Upper lobe of right lung (tissue), 1 donor: ENCODE results near the gene GPRC5A. TPM values are rescaled to one million over a fixed set of nuclear protein-coding genes. Genes with fewer than 3 reads are reported as not detected.
"Not testable (repeated sequence)": the region's sequence is repeated elsewhere in the genome, so short reads cannot be mapped to it uniquely, and the experiment has no call there.

Experiments used
- ATAC-seq: fragments of 200-7000 bp; cut with Tn5 transposase; one replicate; pipeline ENCODE4 v1.9.1; 2020; ENCODE audit warnings: mild to moderate bottlenecking, moderate library complexity
- DNase-seq: peaks from one replicate; pipeline ENCODE4 v3.0.0-alpha.2; 2020
- H3K27ac ChIP-seq: fragments of 200-600 bp; one replicate; pipeline ENCODE4 v1.8.0; 2022
- H3K27me3 ChIP-seq: fragments of 200-600 bp; one replicate; pipeline ENCODE4 v1.8.0; 2022; ENCODE audit warnings: mild to moderate bottlenecking
- H3K36me3 ChIP-seq: fragments of 200-600 bp; one replicate; pipeline ENCODE4 v1.8.0; 2022
- H3K4me1 ChIP-seq: fragments of 200-600 bp; one replicate; pipeline ENCODE4 v1.8.0; 2022
- H3K4me3 ChIP-seq: fragments of 200-600 bp; one replicate; pipeline ENCODE4 v1.8.0; 2022; ENCODE audit warnings: mild to moderate bottlenecking
- H3K9me3 ChIP-seq: fragments of 200-600 bp; one replicate; pipeline ENCODE4 v1.8.0; 2022
- CTCF ChIP-seq: fragments of 200-600 bp; IDR thresholded peaks from one replicate; pipeline ENCODE4 v1.8.0; 2022; ENCODE audit warnings: antibody characterized with exemption
- intact Hi-C: fragments of 100-400 bp; cut with DNase I; formaldehyde crosslinking; loops from one replicate; pipeline ENCODE4 v1.11.0; 2022
- long read RNA-seq: library from polyadenylated mRNA; unstranded; transcript quantifications from one replicate; pipeline ENCODE4 v2.0.0, GENCODE V29; 2021
- total RNA-seq: library from RNA; stranded (reverse); fragmentation: NEBNext Ultra II Directional; extraction: Animal tissue kit (Norgen Biotek cat#: 25700); gene quantifications from one replicate; pipeline ENCODE4 v1.2.1, GENCODE V29; 2021
- donor health status: DM: no; HTN: yes; CAD: no; lungs with severe emphysema.

The GPRC5A gene
- total RNA-seq, result 886 TPM
- long read RNA-seq, full-length matches to known transcripts, result 528 of 703 reads
- long read RNA-seq, partial matches to known transcripts, result 42 of 703 reads
- long read RNA-seq, other reads (novel, unspliced or antisense), result 133 of 703 reads

GRCh38 chr12:12891080-12891880, at the start of gene GPRC5A:
Gene GPRC5A, plus strand, starts transcription at chr12:12891562. Its CDS starts 16,688 bp downstream, at chr12:12908250.
- H3K4me1 ChIP-seq, result peaks cover 4% of the 10 kb centered on the region
- ATAC-seq (peak; percentile 91), DNase-seq (peak; percentile 93)
- intact Hi-C loops, result no loop called here
- no peak for TF ChIP-seq CTCF
- peak within 1 kb of the TSS; percentile 54 for H3K4me3 ChIP-seq
- H3K27ac ChIP-seq, result peak within 1 kb of the TSS; percentile 87
- H3K36me3 ChIP-seq, result no peaks in the 10 kb centered on the region
- H3K9me3 ChIP-seq, result no peaks in the 10 kb centered on the region
- H3K27me3 ChIP-seq, result peaks cover 9% of the 10 kb centered on the region

- Histone ChIP-seq H3K9me3 (no peaks in the 10 kb centered on the region), H3K4me1 (no peaks in the 10 kb centered on the region), H3K27me3 (no peaks in the 10 kb centered on the region), H3K36me3 (no peaks in the 10 kb centered on the region), H3K27ac (no peak overlapping the region), H3K4me3 (no peak overlapping the region)
- ATAC-seq, result no peak
- intact Hi-C loops, result no loop called here
- no peak for DNase-seq
- TF ChIP-seq CTCF, result no peak
These were observed 45.5 kb upstream of the GPRC5A start for GRCh38 chr12:12845794-12846243.

GRCh38 chr12:12846780-12847179, 44.6 kb upstream of the GPRC5A start:
- intact Hi-C loops, ATAC-seq, DNase-seq, H3K27me3 ChIP-seq, H3K36me3 ChIP-seq, H3K9me3 ChIP-seq, H3K27ac ChIP-seq, H3K4me1 ChIP-seq, H3K4me3 ChIP-seq: not testable (repeated sequence)

- H3K4me1 ChIP-seq, result no peaks in the 10 kb centered on the region
- no peak overlapping the region for H3K27ac ChIP-seq
- H3K9me3 ChIP-seq, result no peaks in the 10 kb centered on the region
- ATAC-seq (no peak), DNase-seq (no peak)
- no peaks in the 10 kb centered on the region for H3K27me3 ChIP-seq
- intact Hi-C loops, result no loop called here
- H3K4me3 ChIP-seq, result no peak overlapping the region
- H3K36me3 ChIP-seq, result no peaks in the 10 kb centered on the region
- no peak for TF ChIP-seq CTCF
These were observed 37.9 kb upstream of the GPRC5A start for GRCh38 chr12:12853435-12853834.

- DNase-seq (no peak), ATAC-seq (no peak)
- no peak for TF ChIP-seq CTCF
- Histone ChIP-seq H3K9me3 (no peaks in the 10 kb centered on the region), H3K4me1 (no peaks in the 10 kb centered on the region), H3K27ac (no peak overlapping the region), H3K36me3 (no peaks in the 10 kb centered on the region), H3K4me3 (no peak overlapping the region), H3K27me3 (no peaks in the 10 kb centered on the region)
- intact Hi-C loops, result no loop called here
These were observed 31.7 kb upstream of the GPRC5A start for GRCh38 chr12:12859690-12860089.

GRCh38 chr12:12864243-12864642, 27.1 kb upstream of the GPRC5A start:
- Histone ChIP-seq H3K36me3 (no peaks in the 10 kb centered on the region), H3K4me3 (no peak overlapping the region), H3K27ac (no peak overlapping the region), H3K27me3 (no peaks in the 10 kb centered on the region), H3K9me3 (no peaks in the 10 kb centered on the region), H3K4me1 (no peaks in the 10 kb centered on the region)
- intact Hi-C loops, result no loop called here
- no peak for TF ChIP-seq CTCF
- no peak for ATAC-seq
- DNase-seq, result no peak
